IMR-90 (cell line): ENCODE measurements around the gene EMID1. TPM values are rescaled to one million over a fixed set of nuclear protein-coding genes. Genes with fewer than 3 reads are reported as not detected.

Source experiments
- ATAC-seq: fragments of 200-7000 bp; cut with Tn5 transposase; 2 replicates; pipeline ENCODE4 v1.9.1; 2020; ENCODE audit warnings: low read depth, mild to moderate bottlenecking, moderate library complexity
- BruUV-seq: library from RNA; stranded (reverse); fragments of 400-500 nt; replicated peaks from 2 replicates; lab custom pipeline; 2021; lab: Mats Ljungman, UMichigan
- CTCF ChIA-PET: fragments of 300-600 bp; formaldehyde crosslinking; extraction: SDS; loops from one replicate; lab custom pipeline; 2021; ENCODE audit warnings: antibody characterized with exemption; lab: Yijun Ruan, JAX
- POLR2A ChIA-PET: fragments of 300-600 bp; sonication (Branson Sonifier 250); formaldehyde crosslinking; loops from one replicate; lab custom pipeline; 2022; ENCODE audit warnings: antibody characterized with exemption; ENCODE audit not compliant: unreplicated experiment; lab: Charles Lee
- DNase-seq: peaks from one replicate; pipeline ENCODE4 v3.0.0; 2013
- H2AFZ ChIP-seq: replicated peaks from 2 replicates; pipeline ENCODE3; 2013; ENCODE audit warnings: low read length, mild to moderate bottlenecking; ENCODE audit not compliant: poor library complexity
- H2AK5ac ChIP-seq: 2 replicates; pipeline ENCODE4 v1.6.1; 2013; ENCODE audit warnings: low read depth, low read length, inconsistent platforms
- H2AK9ac ChIP-seq: replicated peaks from 2 replicates; pipeline ENCODE3; 2013; ENCODE audit warnings: mild to moderate bottlenecking, low read depth, low read length, moderate library complexity; ENCODE audit not compliant: poor library complexity
- H2BK120ac ChIP-seq: 2 replicates; pipeline ENCODE4 v1.6.1; 2013; ENCODE audit warnings: low read depth, low read length, inconsistent platforms
- H2BK15ac ChIP-seq: 3 replicates; pipeline ENCODE4 v1.6.1; 2013; ENCODE audit warnings: low read depth, low read length, inconsistent platforms
- H2BK20ac ChIP-seq: 2 replicates; pipeline ENCODE4 v1.6.1; 2013; ENCODE audit warnings: low read depth, mild to moderate bottlenecking, inconsistent platforms, low read length, moderate library complexity
- H2BK5ac ChIP-seq: 2 replicates; pipeline ENCODE4 v1.6.1; 2013; ENCODE audit warnings: mild to moderate bottlenecking, low read depth, low read length, inconsistent platforms; ENCODE audit not compliant: poor library complexity, severe bottlenecking
- H3K14ac ChIP-seq: replicated peaks from 2 replicates; pipeline ENCODE4 v1.6.1; 2013; ENCODE audit warnings: low read depth, low read length, inconsistent platforms
- H3K18ac ChIP-seq: 2 replicates; pipeline ENCODE4 v1.6.1; 2013; ENCODE audit warnings: low read depth, low read length, control low read depth
- H3K23ac ChIP-seq: 2 replicates; pipeline ENCODE4 v1.6.1; 2013; ENCODE audit warnings: low read depth, low read length, inconsistent platforms
- H3K27ac ChIP-seq: 2 replicates; pipeline ENCODE4 v1.5.1; 2013; ENCODE audit warnings: mild to moderate bottlenecking, control low read depth, low read length; ENCODE audit not compliant: insufficient read depth
- H3K27me3 ChIP-seq: 2 replicates; pipeline ENCODE4 v1.6.1; 2013; ENCODE audit warnings: low read length; ENCODE audit not compliant: control insufficient read depth, insufficient read depth
- H3K36me3 ChIP-seq: 2 replicates; pipeline ENCODE4 v1.6.1; 2013; ENCODE audit warnings: low read length, mixed read lengths; ENCODE audit not compliant: control insufficient read depth, insufficient read depth
- H3K4ac ChIP-seq: 2 replicates; pipeline ENCODE4 v1.6.1; 2013; ENCODE audit warnings: low read depth, low read length, inconsistent platforms
- H3K4me1 ChIP-seq: 2 replicates; pipeline ENCODE4 v1.6.1; 2013; ENCODE audit warnings: low read length, mixed read lengths; ENCODE audit not compliant: control insufficient read depth, insufficient read depth
- H3K4me2 ChIP-seq: 2 replicates; pipeline ENCODE4 v1.6.1; 2013; ENCODE audit warnings: low read depth, mild to moderate bottlenecking, control low read depth, low read length, moderate library complexity
- H3K4me3 ChIP-seq: 2 replicates; pipeline ENCODE4 v1.5.1; 2013; ENCODE audit warnings: low read depth, mild to moderate bottlenecking, control low read depth, low read length, moderate library complexity; ENCODE audit not compliant: insufficient read depth
- H3K56ac ChIP-seq: 2 replicates; pipeline ENCODE4 v1.6.1; 2013; ENCODE audit warnings: low read length, inconsistent platforms; ENCODE audit not compliant: insufficient read depth; ENCODE audit errors: extremely low read depth
- H3K79me1 ChIP-seq, 2 experiments: 2 replicates each; pipeline ENCODE4 v1.6.1; 2013; ENCODE audit warnings: low read length in 2 of 2, inconsistent platforms in 1 of 2, low read depth in 1 of 2
- H3K9ac ChIP-seq: 2 replicates; pipeline ENCODE4 v1.6.1; 2013; ENCODE audit warnings: low read depth, low read length, control low read depth
- H3K9me1 ChIP-seq: 2 replicates; pipeline ENCODE4 v1.6.1; 2013; ENCODE audit warnings: low read length, inconsistent platforms; ENCODE audit not compliant: insufficient read depth
- H3K9me3 ChIP-seq: 2 replicates; pipeline ENCODE4 v1.6.1; 2013; ENCODE audit warnings: low read length; ENCODE audit not compliant: control insufficient read depth, insufficient read depth
- H4K20me1 ChIP-seq: 2 replicates; pipeline ENCODE4 v1.6.1; 2013; ENCODE audit warnings: low read length, inconsistent platforms; ENCODE audit not compliant: insufficient read depth
- H4K5ac ChIP-seq: 2 replicates; pipeline ENCODE4 v1.6.1; 2013; ENCODE audit warnings: mild to moderate bottlenecking, low read depth, low read length, control low read depth
- H4K8ac ChIP-seq, 2 experiments: 2 replicates each; pipeline ENCODE4 v1.6.1; 2013; ENCODE audit warnings: low read depth in 2 of 2, low read length in 2 of 2, control low read depth in 1 of 2, inconsistent platforms in 1 of 2
- H4K91ac ChIP-seq: 2 replicates; pipeline ENCODE4 v1.6.1; 2013; ENCODE audit warnings: low read depth, low read length, inconsistent platforms; ENCODE audit not compliant: insufficient read depth
- BHLHE40 ChIP-seq: fragments of 150-350 bp; IDR thresholded peaks from 2 replicates; pipeline ENCODE4 v1.6.1; 2016; ENCODE audit warnings: mild to moderate bottlenecking, low read depth, low read length
- CEBPB ChIP-seq: IDR thresholded peaks from 2 replicates; pipeline ENCODE4 v1.6.1; 2012; ENCODE audit warnings: low read depth, low read length, improper control_type of control experiment
- CHD1 ChIP-seq: IDR thresholded peaks from 2 replicates; pipeline ENCODE4 v1.6.1; 2012; ENCODE audit warnings: low read depth, low read length, improper control_type of control experiment
- CTCF ChIP-seq: conservative IDR thresholded peaks from 2 replicates; pipeline ENCODE4 v1.5.1; 2012; ENCODE audit warnings: mild to moderate bottlenecking, low read depth, low read length, improper control_type of control experiment
- FOS ChIP-seq: fragments of 150-350 bp; IDR thresholded peaks from 2 replicates; pipeline ENCODE4 v1.6.1; 2016; ENCODE audit warnings: low read depth, low read length
- MAFK ChIP-seq: IDR thresholded peaks from 2 replicates; pipeline ENCODE4 v1.6.1; 2012; ENCODE audit warnings: low read depth, low read length, improper control_type of control experiment
- MAZ ChIP-seq: IDR thresholded peaks from 2 replicates; pipeline ENCODE4 v1.6.1; 2012; ENCODE audit warnings: low read depth, mild to moderate bottlenecking, low read length, improper control_type of control experiment, moderate library complexity, borderline replicate concordance
- MXI1 ChIP-seq: IDR thresholded peaks from 2 replicates; pipeline ENCODE4 v1.6.1; 2012; ENCODE audit warnings: low read depth, mild to moderate bottlenecking, low read length, moderate library complexity, borderline replicate concordance
- NFE2L2 ChIP-seq: fragments of 150-350 bp; IDR thresholded peaks from 2 replicates; pipeline ENCODE4 v1.6.1; 2016; ENCODE audit warnings: low read depth, mild to moderate bottlenecking, low read length
- POLR2A ChIP-seq: IDR thresholded peaks from 2 replicates; pipeline ENCODE4 v1.6.1; 2012; ENCODE audit warnings: mild to moderate bottlenecking, low read depth, low read length
- RAD21 ChIP-seq: IDR thresholded peaks from 2 replicates; pipeline ENCODE4 v1.6.1; 2012; ENCODE audit warnings: low read length, improper control_type of control experiment
- RCOR1 ChIP-seq: IDR thresholded peaks from 2 replicates; pipeline ENCODE4 v1.6.1; 2012; ENCODE audit warnings: mild to moderate bottlenecking, low read length, improper control_type of control experiment; ENCODE audit not compliant: insufficient replicate concordance
- RFX5 ChIP-seq: IDR thresholded peaks from 2 replicates; pipeline ENCODE4 v1.8.0; 2012; ENCODE audit warnings: low read depth, mild to moderate bottlenecking, low read length, moderate library complexity
- SMC3 ChIP-seq: fragments of 150-350 bp; IDR thresholded peaks from 2 replicates; pipeline ENCODE4 v1.6.1; 2016; ENCODE audit warnings: low read depth, mild to moderate bottlenecking, antibody characterized with exemption, low read length, moderate library complexity
- USF2 ChIP-seq: fragments of 150-350 bp; IDR thresholded peaks from 2 replicates; pipeline ENCODE4 v1.6.1; 2017; ENCODE audit warnings: mild to moderate bottlenecking, antibody characterized with exemption, low read length, low read depth
- WGBS, 2 experiments: methylation state at CpG; one replicate each; pipeline versions ENCODE4 v1.1.5 to v1.1.7; 2013; ENCODE audit warnings: missing lambda C conversion rate in 2 of 2; ENCODE audit not compliant: insufficient read length in 1 of 2; ENCODE audit errors: extremely low coverage in 2 of 2; 5-methylcytosine and 5-hydroxymethylcytosine counted together
- dilution Hi-C: fragments of 300-500 bp; cut with HindIII; formaldehyde crosslinking; loops from one replicate; pipeline ENCODE4 v1.14.3; 2018; ENCODE audit warnings: low sequenced_read_pairs; ENCODE audit not compliant: unreplicated experiment
- in situ Hi-C: fragments of 300-500 bp; cut with MboI; formaldehyde crosslinking; loops from 3 replicates; pipeline ENCODE4 v1.14.3; 2019; ENCODE audit warnings: low sequenced_read_pairs, inconsistent platforms, mixed read lengths
- intact Hi-C: fragments of 100-400 bp; cut with micrococcal nuclease; formaldehyde crosslinking; loops from 2 replicates; pipeline ENCODE4 v1.10.0; 2022
- polyA plus RNA-seq, 3 experiments: library from polyadenylated mRNA; depleted of rRNA; stranded (reverse); fragments of >200 nt; gene quantifications; 2 replicates each; pipeline ENCODE4 v1.2.3, GENCODE V29; 2012; ENCODE audit warnings: low replicate concordance in 1 of 3
- total RNA-seq: library from RNA; depleted of rRNA; stranded (reverse); fragments of >200 nt; gene quantifications from 2 replicates; pipeline ENCODE4 v1.2.3, GENCODE V29; 2012
- TF ChIP-seq, protein P1 (sequence below): fragments of 150-350 bp; IDR thresholded peaks from 2 replicates; pipeline ENCODE4 v1.6.1; 2016; ENCODE audit warnings: low read depth, mild to moderate bottlenecking, low read length, moderate library complexity, borderline replicate concordance

Gene EMID1
- total and polyA plus RNA-seq, 2 of the 4 experiments (the other 2 are of a cell fraction), result 0.54 to 1.3 TPM

DNA sequence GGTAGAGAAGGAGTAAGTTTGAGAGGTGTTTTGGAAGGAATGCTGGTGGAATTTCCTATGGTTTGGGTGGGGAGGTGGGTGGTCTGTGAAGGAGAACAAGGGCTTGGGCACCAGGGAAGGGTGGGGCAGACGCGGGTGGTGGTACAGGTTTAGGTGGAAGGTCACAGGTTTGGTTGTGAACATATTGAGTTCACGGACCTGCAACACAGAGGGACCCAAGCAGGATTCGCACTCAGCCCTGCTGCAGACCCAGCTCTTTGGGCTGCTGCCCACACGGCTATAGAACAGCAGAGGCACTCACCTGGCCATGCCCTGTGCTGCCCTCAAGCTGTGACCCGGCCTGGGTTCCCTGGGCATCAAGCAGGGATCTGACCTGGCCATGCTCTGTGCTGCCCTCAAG is 33.5 kb upstream of the EMID1 start:
- Histone ChIP-seq H3K27me3 (peaks cover 12% of the 10 kb centered on the region), H3K9me1 (no peaks in the 10 kb centered on the region)
- intact Hi-C loops, result no loop called here

More for the DNA sequence above, 33.5 kb upstream of the EMID1 start:
- Histone ChIP-seq H4K91ac (no peak overlapping the region), H2BK5ac (no peak overlapping the region), H3K4me3 (no peak overlapping the region), H2BK20ac (no peak overlapping the region), H2BK120ac (no peak overlapping the region), H3K56ac (no peak overlapping the region), H4K20me1 (no peaks in the 10 kb centered on the region), H2AK5ac (no peak overlapping the region), H2AFZ (no peak overlapping the region), H3K23ac (no peak overlapping the region), H4K5ac (no peak overlapping the region), H3K79me1 (no peaks in the 10 kb centered on the region), H3K4ac (no peak overlapping the region), H3K9ac (no peak overlapping the region), H2AK9ac (no peak overlapping the region), H3K4me2 (no peak overlapping the region), H3K9me3 (peaks cover 5% of the 10 kb centered on the region), H3K18ac (no peak overlapping the region), H4K8ac (no peak overlapping the region), H3K27ac (no peak overlapping the region), H3K4me1 (no peaks in the 10 kb centered on the region), H3K36me3 (no peaks in the 10 kb centered on the region), H2BK15ac (no peak overlapping the region), H3K14ac (no peak overlapping the region)
- WGBS, 2 experiments, result 66% methylated on average over 3 of the region's 6 CpGs; no CpG with 5 or more reads in 1 of the 2 experiments
- ATAC-seq, result no peak
- ChIA-PET POLR2A (no interaction called here), CTCF (no interaction called here)
- dilution Hi-C loops, result no loop called here
- in situ Hi-C loops, result no loop called here
- no TSS peak for BruUV-seq
- TF ChIP-seq SMC3, result no peak
- no peak for TF ChIP-seq FOS
- TF ChIP-seq POLR2A, result no peak
- no peak for TF ChIP-seq RFX5
- no peak for TF ChIP-seq NFE2L2
- TF ChIP-seq RCOR1, result no peak
- no peak for TF ChIP-seq MXI1
- TF ChIP-seq CTCF, result no peak
- no peak for TF ChIP-seq MAZ
- TF ChIP-seq USF2, result no peak
- no peak for TF ChIP-seq MAFK
- TF ChIP-seq, protein P1, sequence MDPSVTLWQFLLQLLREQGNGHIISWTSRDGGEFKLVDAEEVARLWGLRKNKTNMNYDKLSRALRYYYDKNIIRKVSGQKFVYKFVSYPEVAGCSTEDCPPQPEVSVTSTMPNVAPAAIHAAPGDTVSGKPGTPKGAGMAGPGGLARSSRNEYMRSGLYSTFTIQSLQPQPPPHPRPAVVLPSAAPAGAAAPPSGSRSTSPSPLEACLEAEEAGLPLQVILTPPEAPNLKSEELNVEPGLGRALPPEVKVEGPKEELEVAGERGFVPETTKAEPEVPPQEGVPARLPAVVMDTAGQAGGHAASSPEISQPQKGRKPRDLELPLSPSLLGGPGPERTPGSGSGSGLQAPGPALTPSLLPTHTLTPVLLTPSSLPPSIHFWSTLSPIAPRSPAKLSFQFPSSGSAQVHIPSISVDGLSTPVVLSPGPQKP, result no peak
- no peak for TF ChIP-seq BHLHE40
- no peak for TF ChIP-seq CEBPB
- TF ChIP-seq RAD21, result no peak
- no peak for TF ChIP-seq CHD1
- DNase-seq, result no peak
